HL-60 (cell line): ENCODE measurements around the gene CCDC88C.

Experiments
- GABPA ChIP-seq: IDR thresholded peaks from 2 replicates; pipeline ENCODE4 v1.6.1; 2012; ENCODE audit warnings: low read depth
- POLR2AphosphoS5 ChIP-seq: IDR thresholded peaks from 2 replicates; pipeline ENCODE4 v1.6.1; 2012; ENCODE audit warnings: low read depth
- REST ChIP-seq: IDR thresholded peaks from 2 replicates; pipeline ENCODE4 v1.6.1; 2012; ENCODE audit warnings: low read depth; ENCODE audit not compliant: insufficient replicate concordance
- SPI1 ChIP-seq: IDR thresholded peaks from 2 replicates; pipeline ENCODE4 v1.6.1; 2012; ENCODE audit warnings: low read depth, mild to moderate bottlenecking, borderline replicate concordance
- TF ChIP-seq, protein P1 (sequence below): IDR thresholded peaks from one replicate; pipeline ENCODE4 v1.5.1; 2011; ENCODE audit warnings: low read length, control low read depth, inconsistent platforms; ENCODE audit not compliant: insufficient read depth

- TF ChIP-seq POLR2AphosphoS5: no peak
- TF ChIP-seq, protein P1, sequence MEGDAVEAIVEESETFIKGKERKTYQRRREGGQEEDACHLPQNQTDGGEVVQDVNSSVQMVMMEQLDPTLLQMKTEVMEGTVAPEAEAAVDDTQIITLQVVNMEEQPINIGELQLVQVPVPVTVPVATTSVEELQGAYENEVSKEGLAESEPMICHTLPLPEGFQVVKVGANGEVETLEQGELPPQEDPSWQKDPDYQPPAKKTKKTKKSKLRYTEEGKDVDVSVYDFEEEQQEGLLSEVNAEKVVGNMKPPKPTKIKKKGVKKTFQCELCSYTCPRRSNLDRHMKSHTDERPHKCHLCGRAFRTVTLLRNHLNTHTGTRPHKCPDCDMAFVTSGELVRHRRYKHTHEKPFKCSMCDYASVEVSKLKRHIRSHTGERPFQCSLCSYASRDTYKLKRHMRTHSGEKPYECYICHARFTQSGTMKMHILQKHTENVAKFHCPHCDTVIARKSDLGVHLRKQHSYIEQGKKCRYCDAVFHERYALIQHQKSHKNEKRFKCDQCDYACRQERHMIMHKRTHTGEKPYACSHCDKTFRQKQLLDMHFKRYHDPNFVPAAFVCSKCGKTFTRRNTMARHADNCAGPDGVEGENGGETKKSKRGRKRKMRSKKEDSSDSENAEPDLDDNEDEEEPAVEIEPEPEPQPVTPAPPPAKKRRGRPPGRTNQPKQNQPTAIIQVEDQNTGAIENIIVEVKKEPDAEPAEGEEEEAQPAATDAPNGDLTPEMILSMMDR: no peak
- no peak for TF ChIP-seq REST
- TF ChIP-seq SPI1: no peak
- no peak for TF ChIP-seq GABPA
Observed at GRCh38 chr14:91243074-91243471, 174.5 kb downstream of the CCDC88C start.
